ENCODE data around the gene IRAK1BP1.

GRCh38 chr6:78875505-78875904 lies 8.2 kb downstream of the IRAK1BP1 start:
- TF ChIP-seq CTCF (IDR thresholded peaks at IDR 0.05) (no peak), POLR2A (IDR thresholded peaks at IDR 0.05) (no peak)

Data from testis (tissue), 2 donors.